NCI-H2171 (cell line): Measurements from ENCODE around the gene OGFOD1.
"Not testable (repeated sequence)": the region's sequence is repeated elsewhere in the genome, so short reads cannot be mapped to it uniquely, and the experiment has no call there.

Source experiments
- DNase-seq: peaks from one replicate; lab custom pipeline; 2025; lab: John Stamatoyannopoulos, UW

The OGFOD1 gene

GRCh38 chr16:56480776-56481467, 29.6 kb downstream of the OGFOD1 start:
- DNase-seq: no peak

- DNase-seq: no peak
These were observed 30.2 kb downstream of the OGFOD1 start for GRCh38 chr16:56481468-56482122.

- no peak for DNase-seq
These were observed 31.4 kb downstream of the OGFOD1 start for GRCh38 chr16:56482683-56483236.

- DNase-seq: no peak
These were observed 32.0 kb downstream of the OGFOD1 start for GRCh38 chr16:56483394-56483793.

GRCh38 chr16:56488035-56488434, 36.7 kb downstream of the OGFOD1 start:
- peak; percentile 2 for DNase-seq

- DNase-seq: not testable (repeated sequence)
These were observed 37.5 kb downstream of the OGFOD1 start for GRCh38 chr16:56488868-56489267.

GRCh38 chr16:56491657-56492261, 40.4 kb downstream of the OGFOD1 start:
- DNase-seq: no peak

GRCh38 chr16:56493126-56493525, 41.8 kb downstream of the OGFOD1 start:
- DNase-seq: no peak

GRCh38 chr16:56493815-56494214, 42.5 kb downstream of the OGFOD1 start:
- no peak for DNase-seq

- no peak for DNase-seq
These were observed 53.8 kb downstream of the OGFOD1 start for GRCh38 chr16:56505181-56505580.

- DNase-seq: no peak
These were observed 55.6 kb downstream of the OGFOD1 start for GRCh38 chr16:56506941-56507340.

GRCh38 chr16:56510544-56510943, 59.2 kb downstream of the OGFOD1 start:
- no peak for DNase-seq

GRCh38 chr16:56512025-56512424, 60.7 kb downstream of the OGFOD1 start:
- DNase-seq: no peak

- DNase-seq: no peak
These were observed 61.7 kb downstream of the OGFOD1 start for GRCh38 chr16:56513091-56513490.

GRCh38 chr16:56513972-56514371, 62.6 kb downstream of the OGFOD1 start:
- DNase-seq: peak; percentile 56

- DNase-seq: no peak
These were observed 63.5 kb downstream of the OGFOD1 start for GRCh38 chr16:56514845-56515244.

- no peak for DNase-seq
These were observed 64.3 kb downstream of the OGFOD1 start for GRCh38 chr16:56515665-56516064.

- DNase-seq: no peak
These were observed 65.9 kb downstream of the OGFOD1 start for GRCh38 chr16:56517206-56517605.

GRCh38 chr16:56518425-56518824, 67.1 kb downstream of the OGFOD1 start:
- DNase-seq: no peak

GRCh38 chr16:56519459-56520250, 68.3 kb downstream of the OGFOD1 start, which contains the start of gene BBS2:
BBS2 (minus strand) TSS chr16:56520024; CDS start chr16:56519862, 162 bp downstream.
- peak; percentile 86 for DNase-seq

GRCh38 chr16:56520251-56520577, 68.9 kb downstream of the OGFOD1 start:
- no peak for DNase-seq

- no peak for DNase-seq
These were observed 73.9 kb downstream of the OGFOD1 start for GRCh38 chr16:56525236-56525635.
